ENCODE results near the gene PKP2. TPM values are rescaled to one million over a fixed set of nuclear protein-coding genes. Genes with fewer than 3 reads are reported as not detected.

Gene PKP2
- total and polyA plus RNA-seq, 2 of the 8 experiments (the other 6 are each of a cell fraction or from before 2014, with no cell fraction given), result 9.6 to 44.8 TPM

DNA sequence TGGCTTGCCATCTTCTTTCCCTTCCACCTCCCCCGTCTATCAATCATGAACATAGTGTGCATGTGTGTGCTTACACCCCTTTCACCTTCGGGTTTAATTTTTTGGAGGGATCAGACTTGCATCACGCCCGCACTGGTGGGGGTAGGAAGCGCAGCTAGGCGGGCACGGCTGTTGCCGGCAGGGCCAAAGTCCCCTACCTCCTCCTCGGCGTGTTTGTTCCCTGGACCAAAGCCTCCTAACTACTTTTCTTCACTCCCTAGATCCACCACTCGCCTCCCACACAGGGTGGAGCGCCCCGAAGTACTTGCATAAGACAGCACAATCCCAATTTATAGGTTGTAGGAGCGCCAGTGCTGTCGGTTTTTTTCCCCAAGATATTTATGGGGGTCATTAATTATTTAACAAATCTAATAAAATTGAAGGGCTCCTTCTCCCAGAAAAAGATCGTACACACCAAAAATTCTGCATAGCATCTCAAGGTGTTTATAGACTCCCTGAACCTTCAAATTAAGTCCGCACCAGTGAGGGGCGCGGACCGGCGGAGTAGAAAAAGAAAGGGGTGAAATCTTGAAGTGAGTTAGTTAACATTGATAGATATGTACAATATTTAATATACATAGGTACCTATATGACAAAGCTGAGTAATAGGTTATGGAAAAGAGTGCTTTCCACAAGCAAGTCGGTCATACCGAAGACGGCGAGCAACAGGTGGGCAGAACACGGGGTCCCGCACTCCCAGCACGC is 717 bp downstream of the PKP2 start:
- 4% methylated on average over 28 of the region's 28 CpGs; no CpG with 5 or more reads in 1 of the 2 experiments for WGBS, 2 experiments (ENCODE audit: extremely low coverage in 1 of 2, insufficient coverage in 1 of 2, insufficient read length in 1 of 2, insufficient replicate concordance in 2 of 2, low coverage in 1 of 2, low lambda C conversion rate in 2 of 2, missing lambda C conversion rate in 1 of 2)
- H2AFZ ChIP-seq (ENCODE audit: low read length), result no peak overlapping the region
- TF ChIP-seq, protein P1, sequence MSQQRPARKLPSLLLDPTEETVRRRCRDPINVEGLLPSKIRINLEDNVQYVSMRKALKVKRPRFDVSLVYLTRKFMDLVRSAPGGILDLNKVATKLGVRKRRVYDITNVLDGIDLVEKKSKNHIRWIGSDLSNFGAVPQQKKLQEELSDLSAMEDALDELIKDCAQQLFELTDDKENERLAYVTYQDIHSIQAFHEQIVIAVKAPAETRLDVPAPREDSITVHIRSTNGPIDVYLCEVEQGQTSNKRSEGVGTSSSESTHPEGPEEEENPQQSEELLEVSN (IDR thresholded peaks at IDR 0.05), result peak; percentile 64; the same call in 1 of the 2 replicates
- TF ChIP-seq POLR2AphosphoS5 (IDR thresholded peaks at IDR 0.05; ENCODE audit: low read depth, low read length), result no peak
- TF ChIP-seq, protein P2, sequence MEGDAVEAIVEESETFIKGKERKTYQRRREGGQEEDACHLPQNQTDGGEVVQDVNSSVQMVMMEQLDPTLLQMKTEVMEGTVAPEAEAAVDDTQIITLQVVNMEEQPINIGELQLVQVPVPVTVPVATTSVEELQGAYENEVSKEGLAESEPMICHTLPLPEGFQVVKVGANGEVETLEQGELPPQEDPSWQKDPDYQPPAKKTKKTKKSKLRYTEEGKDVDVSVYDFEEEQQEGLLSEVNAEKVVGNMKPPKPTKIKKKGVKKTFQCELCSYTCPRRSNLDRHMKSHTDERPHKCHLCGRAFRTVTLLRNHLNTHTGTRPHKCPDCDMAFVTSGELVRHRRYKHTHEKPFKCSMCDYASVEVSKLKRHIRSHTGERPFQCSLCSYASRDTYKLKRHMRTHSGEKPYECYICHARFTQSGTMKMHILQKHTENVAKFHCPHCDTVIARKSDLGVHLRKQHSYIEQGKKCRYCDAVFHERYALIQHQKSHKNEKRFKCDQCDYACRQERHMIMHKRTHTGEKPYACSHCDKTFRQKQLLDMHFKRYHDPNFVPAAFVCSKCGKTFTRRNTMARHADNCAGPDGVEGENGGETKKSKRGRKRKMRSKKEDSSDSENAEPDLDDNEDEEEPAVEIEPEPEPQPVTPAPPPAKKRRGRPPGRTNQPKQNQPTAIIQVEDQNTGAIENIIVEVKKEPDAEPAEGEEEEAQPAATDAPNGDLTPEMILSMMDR (IDR thresholded peaks at IDR 0.05; ENCODE audit: control extremely low read depth in 1 of 3, insufficient read depth in 1 of 3, low read depth in 1 of 3, low read length in 3 of 3), result peak in 2 of 3 experiments; percentile 48 to 60; a peak in 3 of 4 replicates
- TF ChIP-seq RAD21 (IDR thresholded peaks at IDR 0.05 in 1 of 2, conservative IDR thresholded peaks at IDR 0.05 in 1 of 2; ENCODE audit: low read depth in 2 of 2, low read length in 2 of 2), result peak in 1 of 2 experiments; percentile 13; a peak in 1 of 4 replicates
- no peak for TF ChIP-seq ASH2L (IDR thresholded peaks at IDR 0.05; ENCODE audit: low read length)
- 0 out of 4 replicates have a peak, but pooled peaks of 1 of the 2 experiments have one; percentile 10 for TF ChIP-seq HDAC2 (IDR thresholded peaks at IDR 0.05; ENCODE audit: borderline replicate concordance in 1 of 2, low read depth in 2 of 2, low read length in 2 of 2)
- TF ChIP-seq ZNF274 (IDR thresholded peaks at IDR 0.05; ENCODE audit: borderline replicate concordance, extremely low read depth, low read length), result no peak

More for the DNA sequence above, 717 bp downstream of the PKP2 start:
- Histone ChIP-seq H3K18ac (ENCODE audit: extremely low read depth, low read length) (no peak overlapping the region), H4K8ac (ENCODE audit: extremely low read depth, insufficient read depth, low read length) (no peak overlapping the region), H3K79me1 (ENCODE audit: low read depth, low read length) (no peaks in the 10 kb centered on the region), H3K36me3 (ENCODE audit: control insufficient read depth in 2 of 4, insufficient read depth in 4 of 4, low read length in 3 of 4) (no peaks in the 10 kb centered on the region), H2BK120ac (replicated peaks; ENCODE audit: low read depth, low read length) (no peak overlapping the region), H3K56ac (replicated peaks; ENCODE audit: insufficient read length, low read depth, low read length) (no peak overlapping the region), H3K14ac (ENCODE audit: insufficient read length) (no peak overlapping the region), H2BK15ac (ENCODE audit: low read length) (peak overlapping the region; percentile 97; the same call in 1 of the 2 replicates), H3K79me2 (ENCODE audit: control insufficient read depth in 1 of 2, insufficient read depth in 2 of 2, low read length in 2 of 2) (peaks cover 0 to 34% of the 10 kb centered on the region in 2 experiments; a peak in 3 of 4 replicates), H4K91ac (replicated peaks; ENCODE audit: insufficient read length, low read length) (no peak overlapping the region), H3K4me2 (ENCODE audit: insufficient read depth in 1 of 2, low read depth in 2 of 2, low read length in 2 of 2) (peak overlapping the region; percentile 65 to 81), H4K20me1 (replicated peaks in 1 of 2; ENCODE audit: control insufficient read depth in 1 of 2, insufficient read depth in 2 of 2, low read length in 2 of 2) (no peaks in the 10 kb centered on the region), H3K4me1 (replicated peaks in 1 of 4; ENCODE audit: control insufficient read depth in 3 of 4, insufficient read depth in 4 of 4, low read length in 3 of 4) (peaks cover 8 to 20% (median 14%) of the 10 kb centered on the region in 4 experiments; a peak in 5 of 7 replicates), H3K27ac (ENCODE audit: low read depth, low read length) (no peak overlapping the region), H2BK5ac (ENCODE audit: low read depth, low read length) (no peak overlapping the region), H4K5ac (ENCODE audit: insufficient read length, low read depth, low read length) (no peak overlapping the region), H3K9ac (replicated peaks in 1 of 4; ENCODE audit: extremely low read depth in 1 of 4, low read depth in 3 of 4, low read length in 3 of 4) (peak overlapping the region in 3 of 4 experiments; percentile 10 to 69 (median 62); a peak in 3 of 7 replicates), H2AK5ac (ENCODE audit: low read depth, low read length) (no peak overlapping the region), H2BK20ac (ENCODE audit: low read length) (no peak overlapping the region), H3K9me3 (ENCODE audit: insufficient read depth in 2 of 2, low read depth in 1 of 2, low read length in 1 of 2) (no peaks in the 10 kb centered on the region), H3K4ac (replicated peaks; ENCODE audit: insufficient read length, low read depth, low read length) (no peak overlapping the region), H2BK12ac (ENCODE audit: low read depth, low read length) (peak overlapping the region; percentile 71; the same call in 1 of the 2 replicates), H3K23ac (ENCODE audit: insufficient read length) (no peak overlapping the region), H3K27me3 (replicated peaks in 1 of 4; ENCODE audit: control insufficient read depth in 3 of 4, extremely low read depth in 1 of 4, insufficient read depth in 3 of 4, low read length in 3 of 4) (no peaks in the 10 kb centered on the region), H3K4me3 (ENCODE audit: extremely low read depth in 1 of 4, insufficient read depth in 2 of 4, low read depth in 3 of 4, low read length in 4 of 4) (peak overlapping the region; percentile 70 to 76 (median 72)), H3K23me2 (ENCODE audit: low read depth, low read length) (peaks cover 14% of the 10 kb centered on the region)
- ChIA-PET POLR2A (ENCODE audit: partially characterized antibody) (interaction anchor here (2.0 to 3.1 kb wide), 2 partner anchors 9 to 140 kb away, joined by 9 to 15 read pairs; partner anchors contain the start of gene YARS2), CTCF (ENCODE audit: partially characterized antibody) (interaction anchor here (1.2 to 2.0 kb wide), 2 partner anchors 22 to 140 kb away, joined by 4 to 8 read pairs; partner anchors contain the start of gene YARS2)
- FAIRE-seq (no peak), DNase-seq (ENCODE audit: low read depth in 1 of 2, low spot score in 2 of 2) (peak in 1 of 2 experiments; percentile 62)
